ENCODE data around the gene CGNL1.

CGNL1 gene

DNA sequence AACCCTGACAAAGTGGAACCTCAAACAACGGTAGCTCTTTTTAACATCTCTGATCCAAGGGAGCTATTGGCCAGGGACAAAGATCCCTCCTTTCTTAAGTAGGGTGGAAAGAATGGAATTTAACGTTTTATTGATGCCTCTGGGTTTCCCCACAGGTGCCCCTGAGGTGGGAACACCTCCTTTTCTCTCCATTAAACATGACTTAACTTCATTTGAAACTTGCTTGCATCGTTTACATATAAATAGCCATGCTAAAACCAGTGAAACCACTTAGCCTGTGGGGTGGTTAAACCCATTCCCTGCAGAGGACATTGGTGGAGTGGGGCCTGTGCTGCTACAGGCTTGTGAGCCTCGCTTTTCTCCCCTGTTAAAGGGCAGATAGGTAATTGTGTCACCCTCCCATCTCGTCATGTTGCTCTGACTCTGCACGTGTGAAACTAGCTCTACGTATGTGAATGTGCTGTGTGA is 9.7 kb downstream of the CGNL1 start:
- Mint-ChIP-seq H3K4me3 (no peak overlapping the region), H3K36me3 (ENCODE audit: low read depth) (no peaks in the 10 kb centered on the region), H3K4me1 (ENCODE audit: low read depth) (no peaks in the 10 kb centered on the region), H3K9me3 (no peaks in the 10 kb centered on the region), H3K27ac (no peak overlapping the region), H3K27me3 (no peaks in the 10 kb centered on the region)
- intact Hi-C loops (cut with micrococcal nuclease), result no loop called here

DNA sequence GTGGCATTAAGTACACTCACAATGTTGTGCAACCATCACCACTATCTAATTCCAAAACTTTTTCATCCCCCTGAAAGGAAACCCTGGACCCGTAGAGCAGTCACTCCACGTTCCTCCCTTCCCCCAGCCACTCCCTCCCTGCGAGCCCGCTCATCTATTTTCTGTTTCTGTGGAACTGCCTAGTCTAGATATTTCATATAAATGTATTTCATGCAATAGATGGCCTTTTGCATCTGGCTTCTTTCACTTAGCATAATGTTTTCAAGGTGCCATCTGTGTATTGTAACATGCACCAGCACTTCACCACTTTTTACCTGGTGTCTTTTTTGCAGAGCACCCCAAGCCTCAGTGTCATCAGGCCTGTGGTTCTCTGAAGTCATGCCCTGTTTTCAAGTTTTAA is 10.7 kb downstream of the CGNL1 start:
- Mint-ChIP-seq H3K4me3 (no peak overlapping the region), H3K9me3 (peaks cover 6% of the 10 kb centered on the region), H3K27ac (no peak overlapping the region), H3K27me3 (no peaks in the 10 kb centered on the region), H3K4me1 (ENCODE audit: low read depth) (no peaks in the 10 kb centered on the region), H3K36me3 (ENCODE audit: low read depth) (no peaks in the 10 kb centered on the region)
- intact Hi-C loops (cut with micrococcal nuclease), result no loop called here

DNA sequence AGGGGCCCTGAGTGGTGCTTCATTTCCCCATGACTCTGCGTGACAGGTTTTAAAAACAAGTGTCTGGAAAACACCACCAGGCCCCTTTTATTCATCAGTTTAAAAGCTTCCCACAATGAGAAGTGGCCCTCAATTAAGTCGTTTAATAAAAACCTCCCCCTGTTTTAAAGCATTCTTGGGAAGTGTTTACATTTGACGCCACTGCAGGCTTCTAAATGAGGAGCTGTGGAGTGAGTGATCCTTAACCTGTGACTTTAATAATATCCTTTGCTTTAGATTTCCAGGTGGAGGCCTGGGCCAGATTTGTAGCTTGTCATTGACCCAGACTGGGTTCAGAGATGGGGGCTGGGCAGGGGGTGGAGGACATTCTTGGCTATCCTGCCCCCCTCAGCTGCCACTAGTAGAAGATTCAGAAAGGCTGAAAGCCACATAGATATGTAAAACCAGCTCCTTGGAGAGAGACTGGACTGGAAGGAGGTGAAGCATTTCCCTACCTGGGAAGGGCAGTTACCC is 11.3 kb downstream of the CGNL1 start:
- peaks cover 6% of the 10 kb centered on the region for H3K9me3 Mint-ChIP-seq
- no peak overlapping the region for H3K4me3 Mint-ChIP-seq
- no peaks in the 10 kb centered on the region for H3K36me3 Mint-ChIP-seq (ENCODE audit: low read depth)
- intact Hi-C loops (cut with micrococcal nuclease), result no loop called here
- no peak overlapping the region for H3K27ac Mint-ChIP-seq
- H3K4me1 Mint-ChIP-seq (ENCODE audit: low read depth), result no peaks in the 10 kb centered on the region
- no peaks in the 10 kb centered on the region for H3K27me3 Mint-ChIP-seq

DNA sequence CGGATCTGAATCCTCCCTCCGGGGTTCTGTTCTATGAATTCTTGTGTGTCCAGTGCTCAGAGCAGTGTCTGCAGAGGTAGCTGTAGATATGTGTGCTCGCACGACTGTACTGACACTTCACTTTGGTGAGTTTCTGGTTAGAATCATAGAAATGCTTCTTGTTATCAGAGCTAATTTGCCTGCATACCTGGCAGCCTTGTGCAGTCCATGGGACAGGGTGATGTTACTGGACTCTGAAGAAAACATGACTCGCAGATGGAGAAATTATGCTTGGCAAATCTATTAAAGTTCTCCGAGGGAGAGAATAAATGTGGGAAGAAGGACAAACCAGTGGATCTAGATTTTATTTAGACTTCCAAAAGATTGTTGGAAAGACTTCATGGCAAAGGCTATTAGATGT is 12.2 kb downstream of the CGNL1 start:
- Mint-ChIP-seq H3K27me3 (no peaks in the 10 kb centered on the region), H3K36me3 (ENCODE audit: low read depth) (no peaks in the 10 kb centered on the region), H3K9me3 (peaks cover 6% of the 10 kb centered on the region), H3K4me1 (ENCODE audit: low read depth) (no peaks in the 10 kb centered on the region), H3K27ac (no peak overlapping the region), H3K4me3 (no peak overlapping the region)
- intact Hi-C loops (cut with micrococcal nuclease), result no loop called here

DNA sequence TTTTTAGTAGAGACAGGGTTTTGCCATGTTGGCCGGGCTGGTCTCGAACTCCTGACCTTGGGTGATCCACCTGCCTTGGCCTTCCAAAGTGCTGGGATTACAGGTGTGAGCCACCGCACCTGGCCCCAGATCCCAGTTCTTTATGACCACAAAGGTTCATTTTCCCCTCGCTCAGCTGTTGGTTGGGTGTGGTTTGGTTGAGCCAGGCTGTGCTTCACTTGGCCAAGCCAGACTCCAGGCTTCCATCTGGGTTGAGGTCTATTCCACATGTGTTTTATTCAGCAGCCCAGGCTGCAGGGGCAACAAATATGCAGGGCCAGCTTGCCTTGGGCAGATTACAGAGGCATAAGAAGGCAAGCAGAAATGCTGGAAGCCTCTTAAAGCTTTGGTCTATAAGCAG is 13.7 kb downstream of the CGNL1 start:
- Mint-ChIP-seq H3K27ac (no peak overlapping the region), H3K4me3 (no peak overlapping the region), H3K27me3 (no peaks in the 10 kb centered on the region), H3K36me3 (ENCODE audit: low read depth) (no peaks in the 10 kb centered on the region), H3K9me3 (peaks cover 6% of the 10 kb centered on the region), H3K4me1 (ENCODE audit: low read depth) (no peaks in the 10 kb centered on the region)
- intact Hi-C loops (cut with micrococcal nuclease), result no loop called here

DNA sequence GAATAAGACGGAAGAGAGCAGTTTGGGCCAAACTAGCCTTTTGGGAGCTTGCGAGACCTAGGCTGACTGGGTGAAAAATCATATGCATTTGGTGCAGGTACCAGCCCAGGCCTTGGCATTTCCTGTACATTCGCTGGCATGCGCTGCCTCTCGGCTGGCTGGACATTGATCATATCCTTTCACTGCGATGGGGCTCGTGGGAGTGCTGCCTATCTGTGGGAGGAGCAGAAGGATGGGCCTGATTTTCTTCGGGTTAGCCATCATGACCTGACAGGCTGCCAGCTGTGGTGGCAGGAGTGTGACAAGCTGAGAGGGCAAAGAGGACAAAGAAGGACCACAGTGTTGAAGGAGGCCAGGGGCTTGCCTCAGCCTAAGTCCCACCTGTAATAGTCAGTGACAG is 14.3 kb downstream of the CGNL1 start:
- H3K27ac Mint-ChIP-seq, result no peak overlapping the region
- intact Hi-C loops (cut with micrococcal nuclease), result no loop called here
- no peaks in the 10 kb centered on the region for H3K27me3 Mint-ChIP-seq
- no peak overlapping the region for H3K4me3 Mint-ChIP-seq
- no peaks in the 10 kb centered on the region for H3K4me1 Mint-ChIP-seq (ENCODE audit: low read depth)
- H3K36me3 Mint-ChIP-seq (ENCODE audit: low read depth), result no peaks in the 10 kb centered on the region
- H3K9me3 Mint-ChIP-seq, result peaks cover 6% of the 10 kb centered on the region

DNA sequence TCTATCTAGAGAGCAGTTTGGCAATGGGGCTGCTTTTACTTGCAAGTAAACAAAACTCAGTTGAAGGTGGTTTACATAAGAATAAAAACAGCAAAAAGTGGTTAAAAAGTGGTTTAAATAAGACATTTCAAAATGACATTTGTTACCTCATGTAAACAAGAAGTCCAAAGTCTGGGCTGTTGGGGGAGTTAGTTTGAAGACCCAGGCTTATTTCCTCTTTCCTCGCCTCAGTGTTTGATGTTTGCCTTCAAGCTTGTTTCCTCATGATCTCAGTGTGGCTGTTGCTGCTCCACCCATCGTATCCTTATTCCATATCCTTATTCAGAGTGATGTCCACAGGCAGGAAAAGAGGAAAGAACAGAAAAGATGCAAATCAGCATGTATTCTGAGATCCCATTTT is 15.2 kb downstream of the CGNL1 start:
- no peak overlapping the region for H3K4me3 Mint-ChIP-seq
- intact Hi-C loops (cut with micrococcal nuclease), result no loop called here
- no peaks in the 10 kb centered on the region for H3K36me3 Mint-ChIP-seq (ENCODE audit: low read depth)
- no peaks in the 10 kb centered on the region for H3K27me3 Mint-ChIP-seq
- H3K4me1 Mint-ChIP-seq (ENCODE audit: low read depth), result no peaks in the 10 kb centered on the region
- peaks cover 6% of the 10 kb centered on the region for H3K9me3 Mint-ChIP-seq
- H3K27ac Mint-ChIP-seq, result no peak overlapping the region

DNA sequence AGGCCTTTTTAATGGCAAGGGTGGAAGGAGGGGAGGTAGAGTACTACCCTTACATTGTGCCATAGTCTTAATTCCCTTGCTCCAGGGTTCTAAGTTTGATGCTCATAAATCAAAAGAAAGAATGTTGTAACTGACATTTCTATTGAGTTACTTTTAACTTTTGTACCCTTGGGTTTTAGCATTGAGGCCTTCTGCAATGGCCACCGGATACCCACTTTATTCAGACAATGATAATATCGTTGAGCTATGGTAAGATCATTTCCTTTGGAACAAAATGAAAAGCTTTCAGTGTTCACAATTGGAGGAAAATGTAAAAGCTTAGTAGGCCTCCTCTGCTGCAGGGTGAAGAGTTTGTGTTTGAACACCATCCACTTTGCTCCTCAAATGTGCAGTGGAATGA is 16.8 kb downstream of the CGNL1 start:
- Mint-ChIP-seq H3K4me1 (ENCODE audit: low read depth) (no peaks in the 10 kb centered on the region), H3K4me3 (no peak overlapping the region), H3K36me3 (ENCODE audit: low read depth) (no peaks in the 10 kb centered on the region), H3K27ac (no peak overlapping the region), H3K27me3 (no peaks in the 10 kb centered on the region), H3K9me3 (peaks cover 6% of the 10 kb centered on the region)
- intact Hi-C loops (cut with micrococcal nuclease), result no loop called here

DNA sequence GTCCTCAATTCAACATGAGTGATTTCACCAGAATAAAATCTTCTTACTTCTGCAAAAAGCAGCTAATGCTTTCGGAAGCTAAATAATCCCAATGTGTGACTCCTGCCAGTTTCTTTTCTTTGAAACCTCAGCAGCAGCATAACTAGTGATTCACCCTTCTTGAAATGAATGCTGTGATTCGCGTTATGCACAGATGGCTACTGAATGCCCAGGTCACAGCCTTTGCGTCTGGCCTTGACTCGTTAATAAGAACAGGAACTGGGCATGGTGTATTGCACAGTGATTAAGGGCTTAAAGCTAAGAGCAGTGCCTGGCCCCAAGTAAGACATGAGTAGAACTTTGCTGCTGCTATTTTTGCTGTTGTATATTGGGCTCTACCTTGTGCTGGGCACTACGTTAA is 19.0 kb downstream of the CGNL1 start:
- Mint-ChIP-seq H3K27me3 (peaks cover 2% of the 10 kb centered on the region), H3K4me1 (ENCODE audit: low read depth) (no peaks in the 10 kb centered on the region), H3K4me3 (no peak overlapping the region), H3K36me3 (ENCODE audit: low read depth) (no peaks in the 10 kb centered on the region), H3K9me3 (peaks cover 6% of the 10 kb centered on the region), H3K27ac (no peak overlapping the region)
- intact Hi-C loops (cut with micrococcal nuclease), result no loop called here

DNA sequence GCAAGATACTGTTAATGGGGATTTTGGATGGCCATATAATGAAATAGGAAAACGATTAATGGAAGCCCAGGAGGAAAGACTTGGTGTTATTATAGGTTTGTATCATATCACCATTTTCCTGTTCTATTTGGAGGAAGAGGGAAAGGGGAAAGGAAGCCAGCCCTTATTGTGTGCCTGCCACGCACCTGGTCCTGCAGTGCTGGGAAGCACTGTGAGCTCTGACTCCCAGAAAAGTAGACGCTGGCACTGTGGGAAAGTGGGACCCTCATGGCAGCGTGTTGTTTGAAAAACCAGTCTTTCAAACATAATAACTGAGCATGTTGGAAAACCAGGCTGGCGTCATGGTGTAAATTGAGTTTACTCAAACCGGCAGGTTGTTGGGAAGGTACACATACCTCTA is 22.0 kb downstream of the CGNL1 start:
- Mint-ChIP-seq H3K4me3 (no peak overlapping the region), H3K27me3 (peaks cover 2% of the 10 kb centered on the region), H3K27ac (no peak overlapping the region), H3K9me3 (no peaks in the 10 kb centered on the region), H3K36me3 (ENCODE audit: low read depth) (no peaks in the 10 kb centered on the region), H3K4me1 (ENCODE audit: low read depth) (no peaks in the 10 kb centered on the region)
- intact Hi-C loops (cut with micrococcal nuclease), result no loop called here

DNA sequence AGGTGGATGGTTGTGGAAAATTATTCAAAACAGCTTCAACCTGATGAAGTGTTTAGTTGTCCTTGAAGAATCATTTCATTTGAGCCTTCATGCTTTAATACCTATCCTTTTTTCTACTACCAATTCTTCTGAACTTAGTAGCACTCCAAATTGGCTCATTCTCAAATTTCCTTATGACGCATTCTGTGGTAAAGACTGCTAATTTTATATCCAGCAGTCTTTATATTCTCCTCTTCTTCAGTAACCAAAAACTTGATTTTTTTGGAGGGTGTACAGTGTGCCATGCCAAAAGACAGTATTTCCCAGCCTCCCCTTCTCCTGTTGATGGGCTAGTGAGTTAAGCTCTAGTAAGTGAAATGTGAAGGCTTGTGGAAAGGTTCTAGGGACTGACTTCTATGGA is 25.2 kb downstream of the CGNL1 start:
- H3K36me3 Mint-ChIP-seq (ENCODE audit: low read depth), result no peaks in the 10 kb centered on the region
- H3K27me3 Mint-ChIP-seq, result peaks cover 2% of the 10 kb centered on the region
- H3K4me3 Mint-ChIP-seq, result no peak overlapping the region
- no peaks in the 10 kb centered on the region for H3K9me3 Mint-ChIP-seq
- peaks cover 8% of the 10 kb centered on the region for H3K4me1 Mint-ChIP-seq (ENCODE audit: low read depth)
- intact Hi-C loops (cut with micrococcal nuclease), result no loop called here
- no peak overlapping the region for H3K27ac Mint-ChIP-seq

DNA sequence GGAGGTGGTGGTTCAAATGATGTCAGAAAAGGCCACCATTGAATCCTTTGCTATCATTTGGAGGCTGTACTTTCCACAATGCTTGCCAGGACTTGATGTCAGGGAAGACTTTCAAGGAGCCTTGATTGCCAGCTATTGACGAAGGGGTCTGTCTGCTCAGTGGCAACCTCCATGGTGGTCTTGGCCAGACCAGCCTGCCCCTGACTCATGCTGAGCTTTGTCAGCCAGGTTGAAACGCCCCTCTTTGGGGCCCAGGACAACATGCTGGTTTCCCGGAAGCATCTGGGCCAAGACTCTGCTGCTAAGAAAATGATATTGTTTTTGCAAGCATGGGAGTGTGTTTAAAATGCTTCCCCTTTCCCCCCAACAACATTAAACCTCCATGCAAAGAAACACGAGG is 26.7 kb downstream of the CGNL1 start:
- Mint-ChIP-seq H3K27ac (no peak overlapping the region), H3K4me1 (ENCODE audit: low read depth) (peaks cover 9% of the 10 kb centered on the region), H3K36me3 (ENCODE audit: low read depth) (no peaks in the 10 kb centered on the region), H3K9me3 (no peaks in the 10 kb centered on the region), H3K27me3 (peaks cover 2% of the 10 kb centered on the region), H3K4me3 (no peak overlapping the region)
- intact Hi-C loops (cut with micrococcal nuclease), result no loop called here

DNA sequence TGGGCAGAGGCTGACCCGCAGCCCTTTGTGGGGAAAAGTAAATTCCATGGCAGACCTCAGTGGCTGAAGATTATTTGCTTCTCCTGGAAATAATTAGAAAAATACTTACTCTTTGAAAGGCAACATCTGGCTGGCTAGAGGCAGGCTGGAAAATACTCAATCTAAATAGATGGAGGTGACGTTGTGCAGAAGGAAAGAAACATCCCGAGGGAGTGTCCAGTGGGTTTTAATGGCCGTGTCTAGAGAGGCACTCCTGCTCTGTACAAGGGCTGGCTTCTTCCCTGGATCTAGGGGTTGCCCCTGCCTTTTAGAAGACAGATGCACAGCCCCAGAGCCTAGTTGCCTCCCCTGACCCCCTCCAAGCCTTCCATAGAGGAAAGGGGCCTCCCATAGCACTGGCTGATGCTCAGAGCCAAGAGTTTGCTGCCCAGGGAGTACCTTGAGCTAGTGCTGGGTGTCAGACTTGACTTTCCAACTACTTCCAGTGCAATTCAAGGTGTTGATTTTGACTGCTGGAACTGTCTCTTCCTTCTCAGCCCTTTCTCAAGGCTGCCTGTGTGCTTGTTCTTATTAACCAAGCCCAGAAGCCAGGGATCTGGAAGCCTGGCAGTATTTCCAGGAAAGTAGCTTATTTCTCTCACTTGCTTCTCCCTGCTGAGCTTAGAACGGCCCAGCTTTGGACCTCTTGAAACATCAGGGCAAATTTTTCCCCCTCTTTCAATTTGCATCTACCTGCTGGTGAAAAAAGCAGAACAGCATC is 27.4 kb downstream of the CGNL1 start:
- intact Hi-C loops (cut with micrococcal nuclease), result no loop called here
- Mint-ChIP-seq H3K9me3 (no peaks in the 10 kb centered on the region), H3K27ac (no peak overlapping the region), H3K27me3 (peaks cover 2% of the 10 kb centered on the region), H3K4me1 (ENCODE audit: low read depth) (peaks cover 9% of the 10 kb centered on the region), H3K36me3 (ENCODE audit: low read depth) (no peaks in the 10 kb centered on the region), H3K4me3 (no peak overlapping the region)

DNA sequence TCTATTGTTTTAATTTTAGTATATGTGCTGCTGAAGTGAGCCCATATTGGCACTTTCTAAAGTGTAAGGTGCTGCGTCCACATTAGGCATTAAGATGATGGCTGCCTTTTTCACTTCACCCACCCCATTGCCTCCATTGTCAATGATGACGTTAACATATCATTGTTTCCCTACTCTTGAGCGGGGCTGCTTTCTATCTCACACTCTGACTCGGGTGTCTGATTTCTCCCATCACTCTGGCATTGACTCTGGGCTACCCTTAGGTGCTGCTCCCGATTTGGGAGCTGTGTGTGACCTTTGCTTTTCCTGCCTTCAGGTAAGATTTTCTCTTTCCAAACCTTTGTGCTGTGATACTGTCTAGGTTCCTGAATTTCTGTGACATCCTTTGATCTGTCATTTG is 28.8 kb downstream of the CGNL1 start:
- Mint-ChIP-seq H3K27ac (no peak overlapping the region), H3K4me1 (ENCODE audit: low read depth) (peaks cover 9% of the 10 kb centered on the region), H3K27me3 (peaks cover 2% of the 10 kb centered on the region), H3K9me3 (no peaks in the 10 kb centered on the region), H3K4me3 (no peak overlapping the region), H3K36me3 (ENCODE audit: low read depth) (no peaks in the 10 kb centered on the region)
- intact Hi-C loops (cut with micrococcal nuclease), result no loop called here

Measured in dendritic cell treated with granulocyte-macrophage colony-stimulating factor and Interleukin-4, amounts not matched to agents 40 ng/mL and 50 ng/mL, for 4 days (primary cell).